Psoas muscle (tissue), 8 donors: ENCODE measurements around the gene MRPL54. TPM values are rescaled to one million over a fixed set of nuclear protein-coding genes. Genes with fewer than 3 reads are reported as not detected.

ENCODE experiments used
- ATAC-seq, 4 donors: fragments of 200-7000 bp; cut with Tn5 transposase; one replicate each; pipeline ENCODE4 v1.9.1; 2020; ENCODE audit warnings: moderate library complexity in 3 of 4, mild to moderate bottlenecking in 2 of 4
- DNase-seq, 2 donors: peaks; one replicate each; pipeline ENCODE4 v3.0.0-alpha.2; 2020
- H3K27ac ChIP-seq: fragments of 200-600 bp; one replicate; pipeline ENCODE4 v1.8.0; 2022
- H3K27me3 ChIP-seq, 3 donors: fragments of 200-600 bp in 1 of 3; one replicate each; pipeline versions ENCODE4 v1.6.1 to v1.8.0; 2013 to 2022; ENCODE audit warnings: low read length in 2 of 3, mild to moderate bottlenecking in 2 of 3, moderate library complexity in 1 of 3; ENCODE audit not compliant: insufficient read depth in 3 of 3
- H3K36me3 ChIP-seq, 2 donors: fragments of 200-600 bp in 1 of 2; one replicate each; pipeline versions ENCODE4 v1.6.1 to v1.8.0; 2013 to 2022; ENCODE audit warnings: low read depth in 1 of 2, mild to moderate bottlenecking in 1 of 2, moderate library complexity in 1 of 2; ENCODE audit not compliant: insufficient read depth in 1 of 2
- H3K4me1 ChIP-seq: fragments of 200-600 bp; one replicate; pipeline ENCODE4 v1.8.0; 2022
- H3K4me3 ChIP-seq: fragments of 200-600 bp; one replicate; pipeline ENCODE4 v1.8.0; 2022; ENCODE audit warnings: mild to moderate bottlenecking
- H3K9me3 ChIP-seq: fragments of 200-600 bp; one replicate; pipeline ENCODE4 v1.8.0; 2022
- WGBS, 3 donors: extraction: QIAGEN DNeasy Blood & Tissue Kit; methylation state at CpG; one replicate each; pipeline versions ENCODE4 v1.1.6 to v1.1.7; 2013; 5-methylcytosine and 5-hydroxymethylcytosine counted together
- intact Hi-C, 2 donors: fragments of 100-400 bp; cut with DNase I; formaldehyde crosslinking; loops; one replicate each; pipeline versions ENCODE4 v1.11.0 to v1.14.2; 2022
- polyA plus RNA-seq, 3 donors: library from polyadenylated mRNA; stranded (reverse); fragments of 200-250 nt; gene quantifications; one replicate each; pipeline ENCODE4 v1.2.3, GENCODE V29; 2013
- total RNA-seq, 4 donors: library from RNA; stranded (reverse); fragmentation: NEBNext Ultra II Directional in 2 of 4; extraction: Animal tissue kit (Norgen Biotek cat#: 25700) in 2 of 4; gene quantifications; one replicate each; pipeline versions ENCODE4 v1.2.1 to v1.2.4, GENCODE V29; 2021 to 2023
- TF ChIP-seq, protein P1 (sequence below): fragments of 200-600 bp; IDR thresholded peaks from one replicate; pipeline ENCODE4 v1.8.0; 2022; ENCODE audit warnings: antibody characterized with exemption
- donor health status: healthy with polysubstance abuse.
- donor health status: DM: no; HTN: no; CAD: no; lungs with moderate emphysema.
- donor health status: Bipolar disorder and iron deficiency.
- donor health status: healthy.
- donor health status: DM: yes; HTN: yes; CAD: no.
- donor health status: DM: no; HTN: no; CAD: no.
- donor health status: DM: no; HTN: no; CAD: no.
- donor health status: DM: yes; HTN: yes; CAD: no.

MRPL54 gene
- total and polyA plus RNA-seq, 7 donors: 35.2 to 81.3 (median 51.6) TPM

DNA sequence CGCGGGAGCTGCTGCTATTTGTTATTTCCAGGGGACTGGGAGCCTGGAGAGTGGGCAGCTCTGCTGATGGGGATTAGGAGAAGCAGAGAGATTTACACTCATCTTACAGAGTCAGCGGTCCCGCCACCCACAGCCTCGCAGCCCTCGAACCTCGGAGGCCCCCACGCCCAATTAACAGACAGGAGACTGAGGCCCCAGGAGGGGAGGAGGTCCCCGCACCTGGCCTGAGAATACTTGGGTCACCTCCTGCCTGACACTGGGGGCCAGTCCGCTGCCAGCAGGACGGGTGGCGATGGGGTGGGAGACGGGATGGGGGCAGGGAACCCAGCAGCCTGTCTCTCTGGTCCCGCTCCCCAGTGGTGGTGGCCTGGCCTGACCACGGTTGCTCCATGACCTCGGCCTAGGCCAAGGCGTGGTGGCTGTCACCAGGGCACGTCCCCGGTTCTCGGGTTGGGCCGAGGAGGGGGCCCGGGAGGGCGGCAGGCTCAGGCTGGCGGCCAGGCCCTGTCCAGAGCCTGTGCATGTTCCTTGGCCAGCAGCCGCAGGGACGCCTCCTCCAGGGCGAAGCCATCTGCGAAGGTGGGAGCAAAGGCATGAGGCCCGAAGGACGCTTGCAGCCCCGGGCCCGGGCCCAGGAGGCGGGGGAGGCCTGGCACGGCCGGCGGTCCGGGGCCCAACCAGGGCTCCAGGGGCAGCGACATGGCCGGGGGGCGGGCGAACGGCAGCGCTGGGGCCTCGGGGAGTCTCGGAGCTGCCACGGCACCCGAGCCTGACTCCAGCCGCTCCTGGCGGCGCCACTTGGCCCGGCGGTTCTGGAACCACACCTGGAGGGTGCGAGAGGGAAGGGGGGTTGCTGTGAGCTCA, 7.9 kb downstream of the MRPL54 start:
- H3K27me3 ChIP-seq: peaks cover 0 to 5% (median 0%) of the 10 kb centered on the region in 3 donors
- WGBS, 3 donors: 57 to 66% (median 61%) methylated on average over 42 to 53 of the region's 53 CpGs
- no peak overlapping the region for H3K27ac ChIP-seq
- no peak overlapping the region for H3K4me3 ChIP-seq
- intact Hi-C loops: no loop called here
- H3K4me1 ChIP-seq: no peaks in the 10 kb centered on the region
- H3K36me3 ChIP-seq: peaks cover 0 to 45% of the 10 kb centered on the region in 2 donors
- DNase-seq (no peak), ATAC-seq (no peak)
- TF ChIP-seq, protein P1, sequence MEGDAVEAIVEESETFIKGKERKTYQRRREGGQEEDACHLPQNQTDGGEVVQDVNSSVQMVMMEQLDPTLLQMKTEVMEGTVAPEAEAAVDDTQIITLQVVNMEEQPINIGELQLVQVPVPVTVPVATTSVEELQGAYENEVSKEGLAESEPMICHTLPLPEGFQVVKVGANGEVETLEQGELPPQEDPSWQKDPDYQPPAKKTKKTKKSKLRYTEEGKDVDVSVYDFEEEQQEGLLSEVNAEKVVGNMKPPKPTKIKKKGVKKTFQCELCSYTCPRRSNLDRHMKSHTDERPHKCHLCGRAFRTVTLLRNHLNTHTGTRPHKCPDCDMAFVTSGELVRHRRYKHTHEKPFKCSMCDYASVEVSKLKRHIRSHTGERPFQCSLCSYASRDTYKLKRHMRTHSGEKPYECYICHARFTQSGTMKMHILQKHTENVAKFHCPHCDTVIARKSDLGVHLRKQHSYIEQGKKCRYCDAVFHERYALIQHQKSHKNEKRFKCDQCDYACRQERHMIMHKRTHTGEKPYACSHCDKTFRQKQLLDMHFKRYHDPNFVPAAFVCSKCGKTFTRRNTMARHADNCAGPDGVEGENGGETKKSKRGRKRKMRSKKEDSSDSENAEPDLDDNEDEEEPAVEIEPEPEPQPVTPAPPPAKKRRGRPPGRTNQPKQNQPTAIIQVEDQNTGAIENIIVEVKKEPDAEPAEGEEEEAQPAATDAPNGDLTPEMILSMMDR: no peak
- no peaks in the 10 kb centered on the region for H3K9me3 ChIP-seq

DNA sequence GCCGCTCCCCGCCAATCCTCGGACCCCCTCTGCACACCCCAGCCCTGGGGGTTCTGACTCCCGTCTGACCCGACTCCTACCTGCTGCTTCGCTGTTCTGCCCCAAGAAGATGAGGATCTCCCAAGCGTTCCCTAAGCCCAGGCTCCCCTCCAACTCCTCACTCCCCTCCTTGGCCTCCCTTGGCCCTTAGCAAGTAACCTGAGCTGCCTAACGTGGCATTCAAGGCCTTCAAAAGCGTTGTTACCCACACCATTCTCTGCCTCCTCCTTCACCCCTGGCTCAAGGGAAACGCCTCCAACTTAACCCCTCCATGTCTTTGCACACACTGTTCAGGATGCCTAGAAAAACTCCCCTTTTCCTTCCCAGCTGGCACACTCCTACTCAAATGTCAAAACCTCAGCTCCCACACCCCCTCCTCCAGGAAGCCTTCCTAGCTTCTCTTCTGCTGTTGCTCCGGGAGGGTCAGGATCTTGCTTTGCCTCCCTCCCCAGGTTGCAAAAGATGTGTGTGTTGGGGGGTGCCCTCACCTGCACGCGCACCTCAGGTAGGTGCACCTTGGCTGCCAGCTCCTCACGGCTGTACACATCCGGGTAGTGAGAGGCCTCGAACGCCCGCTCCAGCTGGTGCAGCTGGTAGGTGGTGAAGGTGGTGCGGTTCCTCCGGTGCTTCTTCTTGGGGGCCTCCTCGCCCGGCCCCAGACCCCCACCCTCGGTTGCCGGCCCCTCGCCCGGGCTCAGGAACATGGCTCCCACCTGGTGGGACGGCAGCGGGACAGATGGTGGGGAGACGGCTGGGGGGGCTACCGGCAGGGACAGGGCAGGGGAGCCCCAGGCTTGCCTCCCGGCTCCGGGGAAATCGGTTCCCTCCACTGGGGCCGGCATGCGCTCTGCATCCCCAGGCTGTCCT, 8.8 kb downstream of the MRPL54 start:
- Histone ChIP-seq H3K27me3 (peaks cover 0 to 5% (median 0%) of the 10 kb centered on the region in 3 donors), H3K4me3 (no peak overlapping the region), H3K36me3 (peaks cover 0 to 36% of the 10 kb centered on the region in 2 donors), H3K27ac (no peak overlapping the region), H3K4me1 (no peaks in the 10 kb centered on the region), H3K9me3 (no peaks in the 10 kb centered on the region)
- WGBS, 3 donors: 68 to 75% (median 70%) methylated on average over 24 to 35 of the region's 35 CpGs
- intact Hi-C loops: no loop called here
- ATAC-seq: no peak
- DNase-seq: no peak
- TF ChIP-seq, protein P1: no peak

DNA sequence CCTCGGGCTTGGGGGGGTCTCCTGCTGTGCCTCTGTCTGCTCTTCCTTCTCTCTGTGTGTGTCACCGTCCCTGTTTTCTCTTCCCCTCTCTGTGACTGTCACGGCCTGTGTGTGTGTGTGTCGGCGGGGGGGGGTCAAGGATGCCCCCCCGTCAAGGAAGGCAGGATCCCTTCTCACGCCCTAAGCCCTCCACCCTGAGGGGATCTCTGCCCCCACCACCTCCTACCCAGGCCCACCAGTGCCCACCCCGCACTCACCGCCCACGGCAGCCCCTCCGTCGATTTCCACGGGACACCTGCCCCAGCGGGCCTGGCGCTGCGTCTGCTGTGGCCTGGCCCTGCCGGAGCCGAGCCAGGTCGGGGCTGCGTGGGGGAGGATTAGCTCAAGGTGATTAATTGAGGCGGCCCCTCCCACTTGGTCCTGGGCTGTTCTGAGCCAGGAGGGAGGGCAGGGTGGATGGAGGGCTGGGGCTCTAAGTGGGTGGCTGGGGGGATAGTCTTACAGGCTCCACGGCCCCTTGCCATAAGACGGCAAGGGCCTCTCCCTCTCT, 9.5 kb downstream of the MRPL54 start, which contains the start of gene RAX2:
TSS of gene RAX2 (minus strand) at position 323 of the 550 bp plus-strand sequence. CDS start 486 bp downstream, outside the sequence.
- no peaks in the 10 kb centered on the region for H3K9me3 ChIP-seq
- H3K4me1 ChIP-seq: no peaks in the 10 kb centered on the region
- ATAC-seq: no peak
- H3K4me3 ChIP-seq: no peak within 1 kb of the TSS
- peaks cover 0 to 29% of the 10 kb centered on the region in 2 donors for H3K36me3 ChIP-seq
- intact Hi-C loops: no loop called here
- WGBS, 3 donors: 23 to 30% (median 29%) methylated on average over 20 to 23 of the region's 23 CpGs
- no peak for DNase-seq
- H3K27ac ChIP-seq: no peak within 1 kb of the TSS
- peaks cover 0 to 5% (median 0%) of the 10 kb centered on the region in 3 donors for H3K27me3 ChIP-seq
- TF ChIP-seq, protein P1: no peak

DNA sequence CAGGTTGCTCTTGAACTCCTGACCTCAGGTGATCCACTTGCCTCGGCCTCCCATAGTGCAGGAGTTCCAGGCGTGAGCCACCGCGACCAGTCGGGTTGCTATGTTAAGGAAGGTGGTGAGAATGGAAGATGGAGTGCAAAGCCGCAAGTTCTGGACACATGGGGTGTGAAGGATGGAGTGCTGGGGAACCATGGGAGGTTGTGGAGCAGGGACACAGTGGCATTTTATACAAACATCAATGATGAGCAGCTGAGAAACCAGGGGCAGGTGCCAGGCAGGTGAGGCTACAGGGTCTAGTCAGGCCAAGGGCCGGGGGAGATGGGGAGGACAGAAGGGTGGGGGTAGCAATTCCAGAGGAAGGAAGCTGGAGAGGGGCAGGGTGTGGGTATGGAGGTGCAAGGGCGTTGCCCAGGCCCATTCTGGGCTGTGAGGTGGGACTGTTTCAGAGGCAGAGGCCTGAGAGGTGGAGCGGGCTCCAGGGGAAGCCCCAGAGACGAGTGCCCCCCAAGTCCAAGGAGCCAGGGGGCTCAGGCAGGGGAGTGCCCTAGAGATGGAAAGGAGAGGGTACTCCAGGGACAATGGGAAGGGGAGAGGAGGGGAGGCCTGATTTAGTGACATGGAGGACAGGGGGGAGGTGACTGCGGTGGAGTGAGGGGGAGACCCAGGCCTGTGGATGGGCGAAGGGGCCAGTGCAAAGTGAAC, 11.5 kb downstream of the MRPL54 start:
- intact Hi-C loops: no loop called here
- no peaks in the 10 kb centered on the region for H3K4me1 ChIP-seq
- no peak overlapping the region for H3K27ac ChIP-seq
- ATAC-seq (no peak), DNase-seq (no peak)
- H3K9me3 ChIP-seq: no peaks in the 10 kb centered on the region
- 77 to 84% (median 79%) methylated on average over 12 of the region's 12 CpGs for WGBS, 3 donors
- H3K36me3 ChIP-seq: peaks cover 0 to 9% of the 10 kb centered on the region in 2 donors
- no peak overlapping the region for H3K4me3 ChIP-seq
- TF ChIP-seq, protein P1: no peak
- peaks cover 0 to 8% (median 0%) of the 10 kb centered on the region in 3 donors for H3K27me3 ChIP-seq
